ENCODE data around the gene UBE2G2. TPM values are rescaled to one million over a fixed set of nuclear protein-coding genes. Genes with fewer than 3 reads are reported as not detected.

Gene UBE2G2
- total and polyA plus RNA-seq, 2 experiments from 2014 or later, result 39.1 to 64.4 TPM

- no peaks in the 10 kb centered on the region for H3F3A ChIP-seq (ENCODE audit: insufficient read depth)
- in situ Hi-C loops (cut with MboI), result no loop called here
Measured at GRCh38 chr21:44842087-44842486, 40.5 kb upstream of the UBE2G2 start.

DNA sequence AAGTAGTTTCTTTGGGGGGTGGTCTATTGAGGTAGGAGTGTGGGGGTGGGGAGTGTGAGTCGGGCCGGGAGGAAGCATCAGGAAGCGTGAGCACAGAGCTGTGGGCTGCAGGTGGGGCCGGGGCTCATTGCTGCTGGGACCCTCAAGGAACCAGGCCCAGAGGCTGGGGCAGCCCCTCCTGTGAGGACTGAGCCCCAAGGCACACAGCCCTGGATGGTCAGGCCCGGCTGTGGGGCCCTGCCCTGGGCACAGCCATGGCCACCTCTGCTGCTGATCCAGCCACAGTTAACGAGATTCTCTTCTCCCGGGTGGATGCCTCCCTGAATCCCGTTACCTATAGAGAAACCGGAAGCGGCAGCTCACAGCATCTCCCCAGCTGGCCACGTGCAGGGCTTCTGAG lies 39.2 kb upstream of the UBE2G2 start:
- Histone ChIP-seq H3K4me3 (no peak overlapping the region), H3F3A (ENCODE audit: insufficient read depth) (no peaks in the 10 kb centered on the region), H3K79me2 (ENCODE audit: insufficient read depth) (no peaks in the 10 kb centered on the region), H3K4me2 (ENCODE audit: unreplicated experiment) (no peak overlapping the region), H3K9me3 (ENCODE audit: low read depth) (no peaks in the 10 kb centered on the region), H4K20me1 (ENCODE audit: insufficient read depth) (no peaks in the 10 kb centered on the region), H2AFZ (no peak overlapping the region), H3K4me1 (ENCODE audit: insufficient read depth) (peaks cover 8% of the 10 kb centered on the region; the same call in 1 of the 2 replicates), H3K9me2 (ENCODE audit: insufficient read depth) (no peaks in the 10 kb centered on the region), H3K27ac (no peak overlapping the region), H3K9ac (no peak overlapping the region), H3K27me3 (replicated peaks; ENCODE audit: insufficient read depth) (0 out of 2 replicates have a peak, but pooled peaks cover 9% of the 10 kb centered on the region), H3K36me3 (ENCODE audit: low read depth) (no peaks in the 10 kb centered on the region)
- TF ChIP-seq EZH2 (IDR thresholded peaks at IDR 0.05; ENCODE audit: insufficient read depth, poor library complexity, severe bottlenecking), result no peak
- no peak for TF ChIP-seq EZH2phosphoT487 (IDR thresholded peaks at IDR 0.05; ENCODE audit: insufficient read depth, low read depth)
- 47 to 51% methylated on average over 11 of the region's 11 CpGs for WGBS, 2 experiments (ENCODE audit: low coverage in 1 of 2, low lambda C conversion rate in 2 of 2, missing lambda C conversion rate in 2 of 2)
- in situ Hi-C loops (cut with MboI), result no loop called here
- no peak for DNase-seq

More at GRCh38 chr21:44842087-44842486, 40.5 kb upstream of the UBE2G2 start:
- Histone ChIP-seq H3K27ac (no peak overlapping the region), H3K9me3 (ENCODE audit: low read depth) (no peaks in the 10 kb centered on the region), H3K27me3 (replicated peaks; ENCODE audit: insufficient read depth) (0 out of 2 replicates have a peak, but pooled peaks cover 9% of the 10 kb centered on the region), H3K4me1 (ENCODE audit: insufficient read depth) (peaks cover 12% of the 10 kb centered on the region), H3K9ac (no peak overlapping the region), H3K9me2 (ENCODE audit: insufficient read depth) (no peaks in the 10 kb centered on the region), H3K79me2 (ENCODE audit: insufficient read depth) (no peaks in the 10 kb centered on the region), H3K4me2 (ENCODE audit: unreplicated experiment) (no peak overlapping the region), H3K4me3 (no peak overlapping the region), H3K36me3 (ENCODE audit: low read depth) (no peaks in the 10 kb centered on the region), H2AFZ (no peak overlapping the region), H4K20me1 (ENCODE audit: insufficient read depth) (no peaks in the 10 kb centered on the region)
- WGBS, 2 experiments (ENCODE audit: low coverage in 1 of 2, low lambda C conversion rate in 2 of 2, missing lambda C conversion rate in 2 of 2), result 74 to 78% methylated on average over 10 of the region's 10 CpGs
- TF ChIP-seq EZH2phosphoT487 (IDR thresholded peaks at IDR 0.05; ENCODE audit: insufficient read depth, low read depth) (no peak), EZH2 (IDR thresholded peaks at IDR 0.05; ENCODE audit: insufficient read depth, poor library complexity, severe bottlenecking) (no peak)
- DNase-seq, result no peak

DNA sequence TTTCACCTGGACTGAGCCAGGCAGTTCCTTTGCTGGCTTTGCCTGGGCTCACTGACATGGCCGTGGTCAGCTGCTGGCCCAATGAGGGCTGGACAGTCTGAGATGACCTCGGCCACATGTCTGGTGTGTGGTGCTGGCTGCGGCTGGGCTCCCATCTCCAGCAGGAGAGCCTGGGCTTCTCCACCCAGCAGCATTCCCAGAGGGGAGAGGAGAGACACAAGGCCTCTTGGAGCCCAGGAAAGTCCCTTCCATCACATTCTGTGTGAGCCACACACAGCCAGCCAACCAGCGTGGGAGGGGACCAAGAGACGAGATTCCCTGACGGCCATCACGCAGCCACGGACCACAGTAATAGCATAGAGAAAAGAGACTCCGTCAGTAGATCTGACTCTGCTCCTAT lies 37.3 kb upstream of the UBE2G2 start:
- Histone ChIP-seq H3K36me3 (ENCODE audit: low read depth) (no peaks in the 10 kb centered on the region), H3K9me2 (ENCODE audit: insufficient read depth) (no peaks in the 10 kb centered on the region), H3K4me3 (no peak overlapping the region), H2AFZ (no peak overlapping the region), H3K4me2 (ENCODE audit: unreplicated experiment) (no peak overlapping the region), H3K9me3 (ENCODE audit: low read depth) (no peaks in the 10 kb centered on the region), H3K4me1 (ENCODE audit: insufficient read depth) (peaks cover 8% of the 10 kb centered on the region; the same call in 1 of the 2 replicates), H3K79me2 (ENCODE audit: insufficient read depth) (no peaks in the 10 kb centered on the region), H3F3A (ENCODE audit: insufficient read depth) (no peaks in the 10 kb centered on the region), H4K20me1 (ENCODE audit: insufficient read depth) (no peaks in the 10 kb centered on the region), H3K27me3 (replicated peaks; ENCODE audit: insufficient read depth) (0 out of 2 replicates have a peak, but pooled peaks cover 9% of the 10 kb centered on the region), H3K9ac (no peak overlapping the region), H3K27ac (no peak overlapping the region)
- no peak for DNase-seq
- TF ChIP-seq EZH2 (IDR thresholded peaks at IDR 0.05; ENCODE audit: insufficient read depth, poor library complexity, severe bottlenecking) (no peak), EZH2phosphoT487 (IDR thresholded peaks at IDR 0.05; ENCODE audit: insufficient read depth, low read depth) (no peak)
- 90 to 95% methylated on average over 9 of the region's 9 CpGs for WGBS, 2 experiments (ENCODE audit: low coverage in 1 of 2, low lambda C conversion rate in 2 of 2, missing lambda C conversion rate in 2 of 2)
- in situ Hi-C loops (cut with MboI), result no loop called here

DNA sequence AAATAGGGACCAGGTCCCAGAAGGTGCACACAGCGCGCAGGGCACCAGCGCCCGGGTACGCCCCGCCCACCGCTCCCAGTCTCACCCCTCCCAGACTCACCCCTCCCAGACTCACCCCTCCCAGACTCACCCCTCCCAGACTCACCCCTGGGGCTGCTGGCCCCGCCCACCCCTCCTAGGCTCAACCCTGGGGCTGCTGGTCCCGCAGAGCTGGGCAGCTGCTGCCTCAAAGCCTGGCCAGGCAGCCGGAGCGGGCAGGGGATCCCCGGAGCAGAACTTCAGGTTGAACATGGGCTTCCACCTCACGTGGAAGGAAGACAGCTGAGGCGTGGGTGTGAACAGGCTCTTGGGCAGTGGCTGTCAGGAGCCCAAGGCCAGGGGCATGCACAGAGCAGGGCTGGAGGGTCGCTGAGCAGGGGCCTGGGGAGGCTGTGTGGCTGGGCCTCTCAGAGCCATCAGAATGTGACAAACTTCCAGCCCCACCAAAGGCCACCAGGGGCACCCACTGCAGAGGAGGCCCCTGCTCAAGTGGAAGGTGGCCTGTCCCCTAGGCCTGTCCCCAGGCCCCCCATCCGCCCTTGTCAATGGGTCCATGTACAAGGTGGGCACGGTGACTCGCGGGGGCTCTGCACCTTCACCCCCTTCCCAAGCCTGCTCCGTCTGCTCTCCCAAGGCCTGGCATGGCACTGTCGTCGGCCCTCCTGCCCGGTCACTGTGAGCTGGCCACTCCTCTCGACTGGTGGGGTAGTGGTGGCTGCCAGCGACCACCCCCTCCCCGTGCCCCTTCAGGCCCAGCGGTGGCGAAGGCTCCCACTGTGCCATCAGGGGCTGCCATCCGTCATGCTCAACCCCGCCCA lies 36.6 kb upstream of the UBE2G2 start:
- 0 out of 2 replicates have a peak, but pooled peaks cover 5% of the 10 kb centered on the region for H3K27me3 ChIP-seq (replicated peaks; ENCODE audit: insufficient read depth)
- peaks cover 8% of the 10 kb centered on the region; the same call in 1 of the 2 replicates for H3K4me1 ChIP-seq (ENCODE audit: insufficient read depth)
- no peak overlapping the region for H2AFZ ChIP-seq
- no peak overlapping the region for H3K9ac ChIP-seq
- H3K9me2 ChIP-seq (ENCODE audit: insufficient read depth), result no peaks in the 10 kb centered on the region
- 76 to 83% methylated on average over 9 to 30 of the region's 30 CpGs for WGBS, 2 experiments (ENCODE audit: low coverage in 1 of 2, low lambda C conversion rate in 2 of 2, missing lambda C conversion rate in 2 of 2)
- in situ Hi-C loops (cut with MboI), result no loop called here
- H3F3A ChIP-seq (ENCODE audit: insufficient read depth), result no peaks in the 10 kb centered on the region
- H3K4me3 ChIP-seq, result no peak overlapping the region
- DNase-seq, result no peak
- TF ChIP-seq EZH2 (IDR thresholded peaks at IDR 0.05; ENCODE audit: insufficient read depth, poor library complexity, severe bottlenecking) (no peak), EZH2phosphoT487 (IDR thresholded peaks at IDR 0.05; ENCODE audit: insufficient read depth, low read depth) (no peak)
- no peak overlapping the region for H3K27ac ChIP-seq
- H3K79me2 ChIP-seq (ENCODE audit: insufficient read depth), result no peaks in the 10 kb centered on the region
- H4K20me1 ChIP-seq (ENCODE audit: insufficient read depth), result no peaks in the 10 kb centered on the region
- no peaks in the 10 kb centered on the region for H3K9me3 ChIP-seq (ENCODE audit: low read depth)
- H3K4me2 ChIP-seq (ENCODE audit: unreplicated experiment), result no peak overlapping the region
- no peaks in the 10 kb centered on the region for H3K36me3 ChIP-seq (ENCODE audit: low read depth)
